Right atrium auricular region (tissue), 2 donors: Measurements from ENCODE around the gene SIPA1. TPM values are rescaled to one million over a fixed set of nuclear protein-coding genes. Genes with fewer than 3 reads are reported as not detected.

Experiments used
- DNase-seq: peaks from one replicate; pipeline ENCODE4 v3.0.0-alpha.2; 2019; ENCODE audit warnings: low spot score
- H3K27ac ChIP-seq, 2 donors: fragments of 200-600 bp; sonication (generic); 1 replicate in 1 of 2; 2 replicates in 1 of 2; pipeline ENCODE4 v1.5.1; 2016 to 2019
- H3K27me3 ChIP-seq, 2 donors: fragments of 200-600 bp; sonication (generic); one replicate each; pipeline versions ENCODE4 v1.5.1 to v1.6.0; 2017 to 2019
- H3K36me3 ChIP-seq: fragments of 200-600 bp; sonication (generic); one replicate; pipeline ENCODE4 v1.5.1; 2016
- H3K4me1 ChIP-seq, 2 donors: fragments of 200-600 bp; sonication (generic); one replicate each; pipeline versions ENCODE4 v1.5.1 to v1.6.0; 2017 to 2019
- H3K4me3 ChIP-seq, 2 donors: fragments of 200-600 bp; sonication (generic); 1 replicate in 1 of 2; 2 replicates in 1 of 2; pipeline ENCODE4 v1.5.1; 2017 to 2019; ENCODE audit warnings: mild to moderate bottlenecking in 1 of 2, moderate library complexity in 1 of 2
- H3K9me3 ChIP-seq, 2 donors: fragments of 200-600 bp; sonication (generic); one replicate each; pipeline ENCODE4 v1.5.1; 2019
- total RNA-seq, 2 donors: library from RNA; depleted of rRNA; stranded (reverse); fragments of >200 nt; gene quantifications; one replicate each; pipeline ENCODE4 v1.1.0, GENCODE V29; 2016
- TF ChIP-seq, protein P1 (sequence below), 2 donors: fragments of 200-600 bp; sonication (generic); IDR thresholded peaks; one replicate each; pipeline ENCODE4 v1.5.1; 2019; ENCODE audit warnings: antibody characterized with exemption in 2 of 2

SIPA1 gene
- total RNA-seq, 2 donors from 2014 or later = 14.5 to 29.6 TPM

DNA sequence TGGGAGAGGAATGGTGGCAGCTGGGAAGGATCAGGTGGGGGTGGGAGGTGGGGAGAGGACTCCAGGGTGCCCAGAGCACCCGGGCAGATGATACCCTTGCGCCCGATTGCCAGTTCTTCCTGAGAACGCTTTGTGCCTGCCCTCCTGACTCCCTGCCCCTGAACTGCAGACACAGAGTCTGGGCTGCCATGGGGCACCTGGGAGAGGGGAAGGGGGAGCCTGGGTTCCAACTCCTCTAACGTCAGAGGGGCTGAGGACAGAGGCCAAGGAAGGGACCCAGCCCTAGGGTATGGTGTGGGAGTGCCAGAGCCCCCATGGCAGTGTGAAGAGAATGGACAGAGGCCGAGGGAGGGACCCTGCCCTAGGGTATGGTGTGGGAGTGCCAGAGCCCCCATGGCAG lies 41.4 kb upstream of the SIPA1 start:
- H3K36me3 ChIP-seq = peaks cover 48% of the 10 kb centered on the region
- H3K27me3 ChIP-seq = no peaks in the 10 kb centered on the region
- H3K27ac ChIP-seq = no peak overlapping the region
- no peak for DNase-seq
- H3K4me1 ChIP-seq = peaks cover 0 to 22% of the 10 kb centered on the region in 2 donors
- H3K9me3 ChIP-seq = no peaks in the 10 kb centered on the region
- TF ChIP-seq, protein P1, sequence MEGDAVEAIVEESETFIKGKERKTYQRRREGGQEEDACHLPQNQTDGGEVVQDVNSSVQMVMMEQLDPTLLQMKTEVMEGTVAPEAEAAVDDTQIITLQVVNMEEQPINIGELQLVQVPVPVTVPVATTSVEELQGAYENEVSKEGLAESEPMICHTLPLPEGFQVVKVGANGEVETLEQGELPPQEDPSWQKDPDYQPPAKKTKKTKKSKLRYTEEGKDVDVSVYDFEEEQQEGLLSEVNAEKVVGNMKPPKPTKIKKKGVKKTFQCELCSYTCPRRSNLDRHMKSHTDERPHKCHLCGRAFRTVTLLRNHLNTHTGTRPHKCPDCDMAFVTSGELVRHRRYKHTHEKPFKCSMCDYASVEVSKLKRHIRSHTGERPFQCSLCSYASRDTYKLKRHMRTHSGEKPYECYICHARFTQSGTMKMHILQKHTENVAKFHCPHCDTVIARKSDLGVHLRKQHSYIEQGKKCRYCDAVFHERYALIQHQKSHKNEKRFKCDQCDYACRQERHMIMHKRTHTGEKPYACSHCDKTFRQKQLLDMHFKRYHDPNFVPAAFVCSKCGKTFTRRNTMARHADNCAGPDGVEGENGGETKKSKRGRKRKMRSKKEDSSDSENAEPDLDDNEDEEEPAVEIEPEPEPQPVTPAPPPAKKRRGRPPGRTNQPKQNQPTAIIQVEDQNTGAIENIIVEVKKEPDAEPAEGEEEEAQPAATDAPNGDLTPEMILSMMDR (IDR thresholded peaks at IDR 0.05) = no peak
- no peak overlapping the region for H3K4me3 ChIP-seq

DNA sequence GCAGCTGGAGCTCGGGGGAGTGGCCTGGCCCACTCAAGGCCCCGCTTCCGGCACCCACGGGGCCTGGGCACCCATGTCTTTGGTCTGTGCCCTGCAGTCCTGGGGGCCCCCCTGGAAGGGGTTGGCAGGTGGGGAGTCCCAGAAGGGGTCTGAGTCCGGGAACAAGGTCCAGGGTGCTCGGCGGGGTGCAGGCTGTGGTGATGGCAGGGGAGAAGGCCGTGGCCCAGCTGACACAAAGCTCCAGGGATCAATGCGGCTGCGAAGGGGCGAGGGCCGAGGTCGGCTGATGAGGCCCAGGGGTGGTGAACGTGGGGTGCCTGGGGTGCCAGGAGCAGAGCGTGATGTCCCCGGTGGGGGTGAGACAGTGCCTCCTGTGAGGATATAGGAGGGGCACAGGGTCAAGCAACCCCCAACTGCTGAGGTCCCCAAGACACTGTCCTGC lies 39.6 kb upstream of the SIPA1 start:
- TF ChIP-seq, protein P1 (IDR thresholded peaks at IDR 0.05) = no peak
- no peaks in the 10 kb centered on the region for H3K9me3 ChIP-seq
- H3K36me3 ChIP-seq = peaks cover 49% of the 10 kb centered on the region
- DNase-seq = no peak
- H3K4me1 ChIP-seq = peaks cover 0 to 9% of the 10 kb centered on the region in 2 donors
- no peaks in the 10 kb centered on the region for H3K27me3 ChIP-seq
- H3K27ac ChIP-seq = no peak overlapping the region
- no peak overlapping the region for H3K4me3 ChIP-seq

DNA sequence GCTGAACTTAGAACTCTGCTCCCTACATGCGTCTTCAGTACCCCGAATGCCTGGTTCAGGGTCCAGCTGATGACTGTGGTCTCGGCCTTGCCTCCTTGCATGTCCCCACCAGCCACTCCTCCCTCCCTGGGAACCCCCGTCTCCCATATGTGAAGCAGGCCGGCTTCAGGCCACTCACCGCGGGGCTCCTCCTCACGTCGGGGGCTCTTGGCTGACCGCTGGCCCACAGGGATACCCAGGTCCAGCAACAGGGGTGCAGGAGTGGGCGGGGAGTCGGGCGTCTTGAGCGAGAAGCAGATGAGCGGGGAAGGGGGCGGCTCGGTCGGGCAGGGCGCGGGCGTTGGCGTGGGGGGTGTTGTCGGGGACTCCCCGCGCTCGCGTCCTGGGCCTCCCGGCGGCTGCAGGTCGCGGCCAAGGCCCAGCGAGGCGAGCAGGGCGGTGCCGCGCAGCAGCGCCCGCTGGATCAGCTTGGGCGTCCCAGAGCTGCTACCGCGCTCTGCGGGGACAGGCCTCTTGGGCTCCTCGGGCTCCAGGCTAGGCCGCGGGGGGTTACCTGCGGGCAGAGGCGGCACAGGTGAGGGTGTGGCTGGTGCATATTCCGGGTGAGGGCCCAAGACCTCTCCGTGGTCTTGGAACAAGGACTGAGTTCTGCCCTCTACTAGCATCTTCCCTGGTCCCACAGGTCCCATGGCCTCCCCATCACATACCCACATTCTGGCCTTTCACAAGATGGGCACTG lies 38.5 kb upstream of the SIPA1 start:
- Histone ChIP-seq H3K4me1 (no peaks in the 10 kb centered on the region), H3K36me3 (peaks cover 56% of the 10 kb centered on the region), H3K9me3 (no peaks in the 10 kb centered on the region), H3K27me3 (no peaks in the 10 kb centered on the region), H3K27ac (no peak overlapping the region), H3K4me3 (no peak overlapping the region)
- TF ChIP-seq, protein P1 (IDR thresholded peaks at IDR 0.05) = no peak
- DNase-seq = no peak

DNA sequence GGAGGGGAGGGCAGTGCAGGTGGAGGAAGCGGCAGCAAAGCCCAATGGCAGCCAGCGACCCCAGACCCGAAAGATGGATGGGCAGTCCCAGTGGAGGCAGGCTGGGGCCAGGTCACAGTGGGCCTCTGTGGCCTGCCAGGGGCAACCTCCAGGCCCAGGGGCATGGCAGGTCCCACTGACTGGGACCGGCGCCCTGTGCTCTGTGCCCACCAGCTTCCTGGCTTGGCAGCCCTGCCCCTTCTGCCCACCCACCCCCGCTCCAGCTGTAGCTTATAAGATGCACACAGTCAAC lies 38.0 kb upstream of the SIPA1 start:
- no peak overlapping the region for H3K27ac ChIP-seq
- TF ChIP-seq, protein P1 (IDR thresholded peaks at IDR 0.05) = no peak
- H3K4me1 ChIP-seq = no peaks in the 10 kb centered on the region
- no peak for DNase-seq
- no peaks in the 10 kb centered on the region for H3K9me3 ChIP-seq
- H3K4me3 ChIP-seq = no peak overlapping the region
- H3K36me3 ChIP-seq = peaks cover 61% of the 10 kb centered on the region
- H3K27me3 ChIP-seq = no peaks in the 10 kb centered on the region

DNA sequence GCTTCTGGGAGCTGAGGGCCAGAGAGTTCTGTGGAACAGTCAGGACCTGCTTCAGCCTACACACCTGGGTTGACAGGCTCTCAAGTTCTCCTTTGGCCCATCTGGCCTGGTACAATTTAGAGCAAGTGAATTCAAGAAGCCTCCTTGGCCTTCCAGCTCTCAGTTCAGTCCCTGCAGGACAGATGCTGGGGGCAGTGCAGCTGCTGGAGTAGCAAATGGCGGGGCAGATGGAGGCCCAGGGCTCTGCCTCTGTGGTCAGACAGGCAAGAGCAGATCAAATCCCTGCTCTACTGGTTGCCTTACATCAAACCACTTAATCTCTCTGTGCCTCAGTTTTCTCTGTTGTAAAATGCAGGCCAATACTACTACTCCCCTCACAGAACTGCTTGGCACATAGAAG lies 33.6 kb upstream of the SIPA1 start:
- Histone ChIP-seq H3K36me3 (peaks cover 53% of the 10 kb centered on the region), H3K9me3 (no peaks in the 10 kb centered on the region), H3K27ac (no peak overlapping the region), H3K27me3 (no peaks in the 10 kb centered on the region), H3K4me1 (peaks cover 0 to 29% of the 10 kb centered on the region in 2 donors), H3K4me3 (no peak overlapping the region)
- DNase-seq = no peak
- TF ChIP-seq, protein P1 (IDR thresholded peaks at IDR 0.05) = no peak
